Dermis microvascular lymphatic vessel endothelial cell (primary cell): ENCODE results near the gene OASL. TPM values are rescaled to one million over a fixed set of nuclear protein-coding genes. Genes with fewer than 3 reads are reported as not detected.

ENCODE experiments used
- DNase-seq, 2 donors: peaks; one replicate each; pipeline versions ENCODE4 v3.0.0 to v3.0.0-alpha.2; 2010; ENCODE audit warnings: low read depth in 2 of 2
- total RNA-seq: library from RNA; depleted of rRNA; stranded (reverse); fragments of >200 nt; gene quantifications from 2 replicates; pipeline ENCODE4 v1.2.1, GENCODE V29; 2014

OASL gene
- total RNA-seq, 1 donor from 2014 or later, result 0.26 TPM

DNA sequence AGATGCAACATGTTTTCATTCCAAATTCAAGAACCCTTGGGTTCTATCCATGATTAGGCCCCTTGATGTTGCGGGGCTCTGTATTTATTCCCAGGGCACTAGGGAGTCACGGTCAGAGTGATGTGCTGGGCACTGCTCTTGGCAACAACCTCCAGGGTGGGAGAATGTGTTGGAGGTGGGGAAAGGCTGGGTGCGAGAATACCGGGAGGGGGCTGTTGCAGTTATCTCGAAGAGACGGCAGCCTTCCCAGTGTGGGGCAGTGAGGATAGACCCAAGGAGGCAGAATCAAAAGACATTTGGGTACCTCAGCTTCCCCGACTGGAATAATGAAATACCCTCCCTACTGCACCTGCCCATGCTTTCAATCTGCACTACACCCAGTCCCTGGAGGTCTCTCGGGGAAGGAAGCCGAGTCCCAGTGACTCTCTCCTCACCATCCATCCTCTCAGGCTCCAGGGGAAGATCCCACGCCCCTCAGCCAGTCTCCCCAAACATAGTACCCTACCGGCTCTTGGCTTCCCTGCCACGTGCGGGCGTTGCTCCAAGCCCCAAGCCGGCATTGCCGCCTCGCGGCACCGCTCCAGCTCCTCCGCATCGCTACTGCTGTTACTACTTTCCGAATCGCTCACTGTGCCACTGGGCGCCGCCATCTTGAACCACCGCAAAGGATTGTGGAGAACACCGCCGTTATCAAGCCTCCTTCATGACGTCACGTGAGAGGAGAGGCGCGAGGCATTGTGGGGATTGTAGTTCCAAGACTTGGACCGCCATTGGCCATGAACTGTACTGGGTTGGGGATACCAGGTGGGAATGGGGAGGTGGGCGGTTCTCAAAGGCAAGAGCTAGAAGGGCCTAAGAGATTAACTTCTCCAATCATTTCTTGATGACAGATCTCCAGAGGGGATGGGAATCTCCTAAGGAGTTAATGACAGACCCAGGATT, 22.9 kb downstream of the OASL start, which contains the start of gene C12orf43:
Gene C12orf43 (minus strand): TSS at position 663 of the 942 bp plus-strand sequence. CDS start 13 bp downstream, at position 650.
- DNase-seq, result peak; percentile 80 to 91

GRCh38 chr12:121013715-121014114, 25.3 kb downstream of the OASL start:
- no peak for DNase-seq

GRCh38 chr12:121011820-121012219, 27.2 kb downstream of the OASL start:
- DNase-seq, result no peak

DNA sequence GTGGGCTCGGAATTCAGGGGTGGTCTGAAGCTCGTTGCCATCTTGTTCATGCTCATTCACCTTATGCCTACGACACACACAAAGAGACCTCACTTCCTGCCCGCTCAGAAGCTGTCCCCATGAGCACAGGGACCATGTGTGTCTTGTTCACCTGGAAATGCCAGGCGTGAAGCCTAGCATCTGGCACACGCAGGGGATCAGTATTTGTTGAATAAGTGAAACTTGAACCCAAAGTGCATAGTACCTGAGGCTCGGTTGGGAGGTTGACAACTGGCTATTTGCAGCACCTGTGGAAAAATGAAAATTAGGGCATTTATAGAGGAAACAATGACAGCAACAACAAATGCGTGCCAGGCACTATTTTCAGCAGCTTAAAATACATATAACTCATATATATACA, 28.2 kb downstream of the OASL start:
- DNase-seq, result no peak

DNA sequence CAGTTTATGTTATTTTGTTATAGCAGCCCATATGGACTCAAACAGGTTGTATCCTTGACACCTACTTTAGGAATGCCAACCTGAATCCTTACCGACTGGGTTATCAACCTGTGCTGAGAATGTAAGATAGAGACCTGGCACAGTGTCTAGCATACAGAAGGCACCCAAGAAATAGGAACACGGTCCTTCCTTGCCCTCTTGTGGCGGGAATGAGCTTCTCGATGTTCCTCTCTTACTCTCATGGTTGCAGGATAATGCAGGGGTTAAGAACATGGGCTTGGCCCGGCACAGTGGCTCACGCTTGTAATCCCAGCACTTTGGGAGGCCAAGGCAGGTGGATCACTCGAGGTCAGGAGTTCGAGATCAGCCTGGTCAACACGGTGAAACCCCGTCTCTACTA, 29.3 kb downstream of the OASL start:
- DNase-seq, result no peak

DNA sequence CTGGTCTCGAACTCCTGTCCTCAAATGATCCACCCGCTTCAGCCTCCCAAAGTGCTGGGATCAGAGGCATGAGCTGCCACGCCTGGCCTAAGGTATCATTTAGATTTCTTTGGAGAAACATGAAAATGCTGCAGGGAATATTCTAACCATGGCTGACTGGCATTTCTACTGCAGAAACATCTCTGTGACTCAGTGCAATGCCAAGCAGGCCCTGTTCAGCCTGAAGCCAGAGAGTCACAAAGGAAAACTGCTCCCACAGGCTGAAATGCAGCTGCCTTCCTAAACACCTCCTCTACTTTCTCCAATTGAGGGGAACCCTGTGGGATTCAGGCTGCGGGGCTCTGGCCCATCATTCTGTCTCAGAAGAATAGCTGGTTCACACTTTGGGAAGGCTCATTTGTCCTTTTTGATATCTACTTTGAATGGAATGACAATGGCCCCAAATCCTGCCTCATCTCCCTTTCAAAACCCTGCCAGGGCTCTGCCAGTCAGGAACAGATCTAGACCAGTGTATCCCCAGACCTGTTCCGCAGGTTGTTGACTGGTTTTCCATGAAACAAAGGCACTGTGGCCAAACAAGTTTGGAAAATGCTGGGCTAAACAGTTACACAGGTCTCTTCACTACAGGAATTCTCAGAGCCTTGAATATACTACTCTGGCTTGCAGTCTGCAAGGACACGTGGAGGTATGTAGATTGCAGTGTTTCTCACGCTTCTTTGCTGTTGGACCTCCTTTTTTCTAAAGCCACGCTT, 30.5 kb downstream of the OASL start:
- no peak for DNase-seq

- DNase-seq, result peak in 1 of 2 donors; percentile 57
These were observed 33.7 kb downstream of the OASL start for GRCh38 chr12:121005346-121005815.

DNA sequence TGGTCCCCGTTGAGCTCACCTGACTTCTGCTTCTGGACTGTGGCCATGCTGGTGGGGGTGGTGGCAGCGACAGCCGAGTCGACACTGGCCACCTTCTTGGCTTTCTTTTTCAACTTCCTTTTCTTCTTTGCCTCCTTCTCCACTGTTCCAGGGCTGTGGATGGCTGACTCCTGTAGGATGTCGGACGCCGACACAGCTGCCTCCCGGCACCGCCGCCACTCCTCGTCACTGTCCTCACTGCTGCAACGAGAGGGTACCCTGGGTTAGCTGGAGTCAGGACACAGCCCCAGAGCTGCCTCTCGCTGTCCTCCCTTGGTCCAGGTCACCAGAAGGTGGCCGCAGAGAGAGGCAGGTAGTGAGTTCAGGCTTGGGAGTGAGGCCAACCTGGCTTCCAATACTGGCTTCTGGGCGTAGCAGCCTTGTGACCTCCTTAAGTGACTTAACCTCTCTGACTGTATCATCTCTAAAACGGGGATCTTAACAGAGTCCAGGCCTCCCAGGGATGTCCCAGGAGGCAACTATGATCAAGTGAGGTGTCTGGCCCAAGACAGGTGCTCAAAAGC, 34.7 kb downstream of the OASL start:
- no peak for DNase-seq

DNA sequence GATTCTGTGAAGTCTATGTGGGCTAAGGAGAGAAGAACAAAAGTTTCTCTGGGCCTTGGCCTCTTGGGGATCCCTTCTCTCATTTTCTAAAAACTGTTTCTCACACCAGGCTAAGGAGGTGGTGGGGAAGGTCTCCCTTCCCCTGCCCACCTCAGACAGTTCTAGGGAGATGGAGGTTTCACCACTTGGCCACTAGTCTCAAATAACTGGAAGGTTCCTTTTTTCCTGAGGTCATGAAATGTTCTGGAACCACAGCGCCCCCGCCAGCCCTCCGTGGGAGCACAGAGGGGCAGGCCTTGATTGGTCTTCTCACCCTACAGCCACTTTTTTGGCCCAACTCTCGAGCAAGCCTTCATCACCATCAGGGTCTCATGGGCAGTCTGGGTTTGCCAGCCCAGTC, 35.4 kb downstream of the OASL start:
- no peak for DNase-seq

DNA sequence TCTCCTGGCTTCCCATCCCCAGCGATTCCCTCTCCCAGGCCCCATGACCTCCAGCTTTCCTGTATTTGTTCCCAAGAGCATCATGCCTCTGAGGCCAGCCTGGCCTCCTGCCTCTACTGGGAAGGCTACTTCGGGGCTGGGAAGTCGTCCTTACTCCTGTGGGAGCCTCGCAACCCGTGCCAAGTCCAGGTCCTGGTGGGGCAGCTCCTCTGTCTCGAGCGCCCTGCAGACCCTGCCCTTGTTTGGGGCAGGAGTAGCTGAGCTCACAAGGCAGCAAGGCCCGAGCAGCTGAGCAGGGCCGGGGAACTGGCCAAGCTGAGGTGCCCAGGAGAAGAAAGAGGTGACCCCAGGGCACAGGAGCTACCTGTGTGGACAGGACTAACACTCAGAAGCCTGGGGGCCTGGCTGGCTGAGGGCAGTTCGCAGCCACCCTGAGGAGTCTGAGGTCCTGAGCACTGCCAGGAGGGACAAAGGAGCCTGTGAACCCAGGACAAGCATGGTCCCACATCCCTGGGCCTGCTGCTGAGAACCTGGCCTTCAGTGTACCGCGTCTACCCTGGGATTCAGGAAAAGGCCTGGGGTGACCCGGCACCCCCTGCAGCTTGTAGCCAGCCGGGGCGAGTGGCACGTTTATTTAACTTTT, 37.1 kb downstream of the OASL start:
- DNase-seq, result peak in 1 of 2 donors; percentile 19

GRCh38 chr12:121001060-121001459, 38.0 kb downstream of the OASL start:
- DNase-seq, result no peak

- DNase-seq, result no peak
These were observed 38.5 kb downstream of the OASL start for GRCh38 chr12:121000530-121000929.

DNA sequence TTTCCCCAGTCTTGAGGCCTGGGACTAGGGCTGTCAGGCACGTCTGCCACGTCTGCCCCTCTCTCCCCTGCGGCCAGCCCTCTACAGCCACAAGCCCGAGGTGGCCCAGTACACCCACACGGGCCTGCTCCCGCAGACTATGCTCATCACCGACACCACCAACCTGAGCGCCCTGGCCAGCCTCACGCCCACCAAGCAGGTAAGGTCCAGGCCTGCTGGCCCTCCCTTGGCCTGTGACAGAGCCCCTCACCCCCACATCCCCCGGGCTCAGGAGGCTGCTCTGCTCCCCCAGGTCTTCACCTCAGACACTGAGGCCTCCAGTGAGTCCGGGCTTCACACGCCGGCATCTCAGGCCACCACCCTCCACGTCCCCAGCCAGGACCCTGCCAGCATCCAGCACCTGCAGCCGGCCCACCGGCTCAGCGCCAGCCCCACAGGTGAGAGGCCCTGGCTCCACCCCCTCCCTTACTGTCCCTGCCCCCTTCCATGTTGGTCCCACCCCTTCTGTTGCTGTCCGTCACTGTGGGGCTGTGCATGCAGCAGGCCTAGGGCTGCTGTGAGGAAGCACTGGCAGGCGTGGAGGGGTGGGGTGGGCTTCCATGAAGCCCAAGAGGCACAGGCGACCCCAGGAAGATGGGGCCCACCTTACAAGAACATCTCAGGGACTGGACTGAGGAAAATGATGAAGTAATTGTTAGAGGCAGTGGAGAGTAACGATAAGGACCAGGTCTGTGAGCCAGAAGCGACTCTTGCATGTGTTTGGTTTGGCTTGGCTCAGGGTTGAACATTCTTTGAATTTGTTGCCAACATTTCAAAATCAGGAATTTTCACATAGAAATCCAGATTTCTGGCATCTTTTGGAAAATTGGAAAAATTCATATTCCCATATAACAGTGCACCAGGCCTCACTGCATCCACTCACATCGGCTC, 39.6 kb downstream of the OASL start:
- no peak for DNase-seq

GRCh38 chr12:120998435-120998834, 40.6 kb downstream of the OASL start:
- no peak for DNase-seq

- DNase-seq, result no peak
These were observed 41.6 kb downstream of the OASL start for GRCh38 chr12:120997448-120997847.

GRCh38 chr12:120996133-120996746, 42.8 kb downstream of the OASL start:
- no peak for DNase-seq

DNA sequence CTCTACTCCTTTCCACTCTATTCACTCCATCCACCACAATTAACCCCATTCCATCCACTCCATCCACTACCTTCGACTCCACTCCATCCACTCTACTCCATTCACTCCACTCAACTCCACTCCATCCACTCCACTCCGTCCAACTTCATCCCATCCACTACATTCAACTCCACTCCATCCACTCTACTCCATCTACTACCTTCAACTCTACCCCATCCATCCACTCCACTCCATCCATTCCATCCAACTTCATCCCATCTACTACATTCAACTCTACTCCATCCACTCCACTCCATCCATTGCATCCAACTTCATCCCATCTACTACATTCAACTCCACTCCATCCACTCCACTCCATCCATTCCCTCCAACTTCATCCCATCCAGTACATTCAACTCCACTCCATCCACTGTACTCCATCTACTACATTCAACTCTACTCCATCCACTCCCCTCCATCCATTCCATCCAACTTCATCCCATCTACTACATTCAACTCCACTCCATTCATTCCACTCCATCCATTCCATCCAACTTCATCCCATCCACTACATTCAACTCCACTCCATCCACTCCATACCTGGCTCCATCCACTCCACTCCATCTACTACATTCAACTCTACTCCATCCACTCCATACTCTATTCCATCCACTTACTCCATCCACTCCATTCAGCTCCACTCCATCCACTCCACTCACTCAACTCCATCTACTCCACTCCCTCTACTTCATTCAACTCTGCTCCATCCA, 44.3 kb downstream of the OASL start:
- DNase-seq, result no peak

DNA sequence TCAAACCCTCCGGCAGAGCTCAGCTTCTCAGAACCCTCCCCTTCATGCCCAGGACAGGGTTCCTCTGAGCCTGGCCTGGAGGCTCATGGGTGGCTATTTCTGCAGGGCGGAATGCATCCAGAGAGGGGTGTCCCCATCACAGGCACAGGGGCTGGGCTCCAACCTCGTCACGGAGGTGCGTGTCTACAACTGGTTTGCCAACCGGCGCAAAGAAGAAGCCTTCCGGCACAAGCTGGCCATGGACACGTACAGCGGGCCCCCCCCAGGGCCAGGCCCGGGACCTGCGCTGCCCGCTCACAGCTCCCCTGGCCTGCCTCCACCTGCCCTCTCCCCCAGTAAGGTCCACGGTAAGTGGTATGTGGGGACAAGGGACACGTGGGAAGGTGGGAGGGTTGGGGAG, 45.0 kb downstream of the OASL start:
- no peak for DNase-seq

DNA sequence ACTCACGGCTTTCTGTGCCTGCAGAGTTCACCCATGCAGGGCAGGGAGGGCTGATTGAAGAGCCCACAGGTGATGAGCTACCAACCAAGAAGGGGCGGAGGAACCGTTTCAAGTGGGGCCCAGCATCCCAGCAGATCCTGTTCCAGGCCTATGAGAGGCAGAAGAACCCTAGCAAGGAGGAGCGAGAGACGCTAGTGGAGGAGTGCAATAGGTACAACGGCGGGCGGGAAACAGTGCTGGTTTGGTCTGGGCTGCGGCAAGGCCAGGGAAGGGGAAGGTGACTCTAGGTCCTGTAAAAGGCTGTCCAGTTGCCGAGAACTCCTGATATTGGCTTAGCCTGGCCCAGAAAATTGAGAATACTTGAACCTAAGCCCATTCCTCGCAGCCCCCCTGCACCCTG, 45.5 kb downstream of the OASL start:
- DNase-seq, result no peak
